ENCODE data around the gene MAGI2. TPM values are rescaled to one million over a fixed set of nuclear protein-coding genes. Genes with fewer than 3 reads are reported as not detected.

Gene MAGI2
- polyA plus RNA-seq, 4 donors = 8.3 to 40.6 (median 33.9) TPM

DNA sequence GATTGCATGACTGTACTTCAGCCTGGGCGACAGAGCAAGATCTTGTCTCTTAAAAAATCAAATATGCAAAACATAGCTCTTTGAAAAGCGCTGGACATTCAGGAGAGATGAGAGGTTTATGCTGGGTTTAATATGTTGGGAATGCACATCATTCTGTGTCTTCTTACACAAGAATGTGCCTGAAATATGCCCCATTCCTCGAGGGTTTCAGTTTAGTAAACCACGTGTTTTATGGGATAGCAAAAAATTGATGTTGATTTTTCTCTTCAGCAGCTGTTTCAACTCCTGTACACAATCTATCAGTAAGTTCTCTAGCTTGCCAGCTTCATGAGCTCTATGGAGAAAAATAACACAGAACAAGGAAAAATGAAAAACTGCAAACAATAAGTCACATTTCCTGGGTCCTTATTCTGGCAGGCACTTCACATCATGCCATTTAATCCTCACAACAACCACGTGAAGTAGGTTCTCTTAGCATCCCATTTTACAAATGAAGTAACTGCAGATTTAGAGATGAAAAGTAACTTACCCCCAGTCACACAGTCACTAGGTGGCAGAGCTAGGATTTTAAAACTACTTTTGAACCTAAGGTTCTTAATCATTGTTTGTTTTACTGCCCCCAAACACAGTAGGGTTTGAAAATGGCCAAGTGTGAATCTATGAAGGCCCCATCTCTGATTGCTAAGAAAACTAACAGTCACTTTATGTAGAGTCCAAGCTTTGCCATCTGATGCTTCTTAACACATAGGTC is 1231.3 kb downstream of the MAGI2 start:
- no peak for DNase-seq (ENCODE audit: low read depth in 4 of 4, low spot score in 3 of 4)

DNA sequence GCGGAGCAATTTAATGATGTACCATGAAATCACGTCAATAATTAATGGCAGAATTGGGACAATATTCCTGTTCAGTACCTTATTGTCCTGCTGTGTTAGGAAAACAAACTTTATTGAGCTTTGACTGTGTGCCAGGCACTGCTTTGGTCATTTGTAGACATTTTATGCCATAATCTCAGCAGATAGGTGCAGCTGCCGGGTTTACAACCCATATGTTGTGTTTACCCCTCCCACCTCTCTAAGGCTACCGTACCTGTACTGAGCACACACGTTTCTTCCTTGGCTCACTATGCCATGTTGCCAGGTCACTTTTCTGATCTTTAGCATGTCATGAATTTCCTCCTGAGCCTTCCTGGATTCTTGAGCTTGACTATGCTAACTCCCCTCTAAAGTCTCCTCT is 1232.7 kb downstream of the MAGI2 start:
- DNase-seq (ENCODE audit: low read depth in 4 of 4, low spot score in 3 of 4) = no peak

DNA sequence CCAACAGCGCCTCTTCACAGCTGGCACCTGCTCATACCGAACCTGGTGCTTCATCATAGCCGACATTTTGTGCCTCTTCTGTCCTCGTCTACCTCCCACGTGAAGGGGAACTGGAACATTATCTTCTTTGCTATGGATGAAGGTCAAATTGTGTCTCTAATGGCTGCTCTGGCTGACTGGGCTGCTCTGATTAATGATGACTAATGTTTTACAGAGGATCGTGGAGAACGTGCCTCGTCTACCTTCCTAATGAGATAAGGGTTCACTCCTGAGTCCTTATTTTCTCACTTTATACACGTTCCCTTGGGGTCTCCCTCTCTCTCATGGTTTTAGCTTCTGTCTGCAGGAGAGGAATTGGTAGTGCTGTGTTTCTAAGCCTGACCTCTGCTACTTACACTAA is 1234.6 kb downstream of the MAGI2 start:
- no peak for DNase-seq (ENCODE audit: low read depth in 4 of 4, low spot score in 3 of 4)

DNA sequence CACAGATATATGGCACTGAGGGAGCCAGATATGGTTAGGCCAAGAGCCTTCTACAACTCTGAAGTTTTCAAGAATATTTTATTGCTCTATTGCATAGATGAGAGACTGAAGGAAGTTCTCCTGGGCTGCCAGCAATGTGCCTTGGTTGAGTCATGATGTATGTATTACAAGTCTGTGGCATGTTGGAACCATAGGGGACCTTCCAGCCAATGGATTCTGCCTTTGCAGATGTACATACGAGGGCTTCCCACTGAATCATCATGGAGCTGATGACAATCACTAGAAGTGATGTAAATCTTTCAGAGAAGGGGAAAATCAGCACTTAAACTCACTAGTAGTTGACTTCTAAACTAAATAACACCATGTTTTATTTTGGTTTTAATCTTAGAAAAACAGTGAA is 1235.4 kb downstream of the MAGI2 start:
- no peak for DNase-seq (ENCODE audit: low read depth in 4 of 4, low spot score in 3 of 4)

DNA sequence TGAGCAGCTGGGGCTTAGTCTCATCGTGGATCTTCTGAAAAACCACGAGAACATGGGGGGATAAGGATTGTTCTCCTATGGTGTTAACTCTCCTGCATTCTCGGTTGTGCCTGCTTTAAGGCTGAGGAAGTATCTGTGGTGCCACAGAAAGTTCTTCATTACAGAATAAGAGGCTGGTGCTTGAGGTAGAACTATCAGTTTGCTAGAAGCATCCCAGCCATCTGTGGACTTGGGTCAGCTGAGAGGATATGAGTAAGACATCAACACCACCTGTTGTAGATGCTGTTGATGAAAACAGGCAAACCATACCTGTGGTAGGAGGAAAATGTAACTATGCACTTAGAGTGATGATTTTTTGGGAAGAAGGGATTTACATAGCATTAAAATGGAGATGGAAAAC is 1238.3 kb downstream of the MAGI2 start:
- DNase-seq (ENCODE audit: low read depth in 4 of 4, low spot score in 3 of 4) = no peak

DNA sequence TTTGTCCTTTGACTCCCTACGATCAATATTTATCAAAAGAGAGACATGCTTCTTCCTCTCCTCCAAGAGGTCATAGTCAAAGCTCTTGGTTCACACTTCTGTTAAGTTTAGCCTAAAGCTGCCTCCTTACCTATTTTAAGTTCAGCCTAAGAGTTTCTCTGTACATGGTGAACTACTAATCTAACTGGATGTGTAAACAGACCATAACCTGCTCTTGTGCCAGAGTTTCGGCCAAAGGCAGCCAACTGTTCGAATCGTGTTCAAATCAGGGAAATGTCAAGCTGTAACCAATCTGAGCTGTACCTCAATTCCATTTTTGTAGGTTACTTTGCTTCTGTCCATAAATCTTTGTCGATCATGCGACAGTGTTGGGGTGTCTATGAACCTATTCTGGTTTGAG is 1240.1 kb downstream of the MAGI2 start:
- DNase-seq (ENCODE audit: low read depth in 4 of 4, low spot score in 3 of 4) = no peak

DNA sequence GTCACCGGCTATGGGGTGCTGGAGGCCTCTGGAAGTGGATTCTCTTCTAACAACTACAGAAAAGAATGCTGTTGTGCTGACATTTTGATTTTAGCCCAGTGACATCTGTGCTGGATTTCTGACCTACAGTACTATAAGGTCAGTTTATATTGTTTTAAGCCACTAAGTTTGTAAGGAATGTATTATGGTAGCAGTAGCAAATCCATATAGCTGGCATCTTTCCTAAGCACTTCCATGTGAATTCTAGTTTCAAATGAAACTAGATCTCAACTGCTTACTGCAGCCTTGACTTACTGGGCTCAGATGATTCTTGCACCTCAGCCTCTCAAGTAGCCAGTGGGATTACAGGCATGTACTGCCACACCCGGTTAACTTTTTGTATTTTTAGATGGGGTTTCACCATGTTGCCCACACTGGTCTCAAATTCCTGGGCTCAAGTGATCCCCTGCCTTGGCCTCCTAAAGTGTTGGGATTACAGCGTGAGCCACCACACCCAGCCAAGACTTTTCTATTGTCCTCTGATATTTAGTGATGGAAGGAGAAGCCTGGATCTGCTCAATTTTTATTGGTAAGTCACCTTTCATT is 1240.9 kb downstream of the MAGI2 start:
- DNase-seq (ENCODE audit: low read depth in 4 of 4, low spot score in 3 of 4) = no peak

DNA sequence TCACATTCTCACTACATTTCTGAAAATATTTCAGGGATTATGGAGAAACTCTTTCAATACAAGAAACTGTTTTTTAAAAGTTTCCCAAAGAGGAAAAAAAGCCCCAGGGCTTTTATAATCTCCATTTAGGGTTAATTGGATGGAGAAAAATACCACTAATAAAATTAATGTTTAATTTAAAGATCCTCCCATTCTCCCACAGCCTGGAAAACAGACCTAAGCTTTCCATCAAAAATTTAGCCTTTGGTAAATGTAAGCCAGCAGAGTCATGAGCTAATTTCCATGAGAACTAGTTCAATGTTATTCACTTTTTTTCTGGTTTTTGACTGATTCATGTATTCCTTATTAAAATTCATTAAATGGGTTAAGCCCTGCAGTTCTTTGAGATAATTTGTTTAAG is 1246.2 kb downstream of the MAGI2 start:
- DNase-seq (ENCODE audit: low read depth in 4 of 4, low spot score in 3 of 4) = no peak

DNA sequence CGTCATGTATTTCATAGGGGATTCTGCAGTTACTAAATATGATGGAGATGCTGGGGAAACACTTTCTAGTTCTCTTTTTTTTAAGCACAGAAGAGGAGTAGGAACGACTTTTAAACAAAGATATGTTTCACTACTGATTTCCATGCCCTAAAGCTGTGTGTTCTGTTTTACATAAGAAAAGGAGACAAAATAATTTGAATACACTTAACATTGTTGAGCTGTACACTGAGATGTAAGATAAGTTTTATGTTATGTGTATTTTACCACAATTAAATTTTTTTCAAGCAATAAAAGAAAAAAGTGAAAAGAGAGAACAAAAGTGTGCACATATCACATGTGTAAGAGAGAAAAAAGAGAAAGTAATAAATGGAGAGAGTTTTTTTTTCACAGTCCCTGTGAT is 1246.7 kb downstream of the MAGI2 start:
- no peak for DNase-seq (ENCODE audit: low read depth in 4 of 4, low spot score in 3 of 4)

DNA sequence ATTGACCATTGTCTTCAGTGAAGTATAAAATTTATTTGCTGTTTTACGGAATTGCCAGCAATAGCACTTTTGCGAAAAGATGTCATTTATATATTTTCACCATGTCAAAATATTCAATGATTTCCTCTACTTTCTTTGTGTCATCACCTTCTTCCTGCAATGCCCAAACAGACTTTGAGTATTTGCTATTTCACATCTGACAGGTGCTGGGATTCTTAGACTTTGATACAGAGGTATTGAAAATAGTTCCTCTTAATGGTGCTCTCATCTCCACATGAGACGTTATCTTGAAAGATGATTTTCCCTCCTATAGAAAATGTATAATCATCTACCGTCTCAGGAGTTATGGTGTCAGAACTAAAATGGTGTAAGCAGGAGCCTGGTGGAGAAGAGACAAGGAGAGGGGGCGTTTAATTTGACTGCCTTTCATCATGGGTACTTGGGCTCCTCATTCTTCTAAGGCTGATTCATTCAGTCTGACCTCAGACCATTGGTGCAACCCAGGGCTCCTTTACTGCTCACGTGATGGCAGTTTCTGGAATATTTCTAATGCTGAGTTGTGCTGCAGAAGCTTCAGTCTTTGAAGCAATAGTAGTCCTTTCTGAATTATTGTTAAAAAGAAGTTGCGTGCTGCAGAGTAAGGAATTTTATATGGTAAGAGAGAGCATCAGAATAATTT is 1250.3 kb downstream of the MAGI2 start:
- DNase-seq (ENCODE audit: low read depth in 4 of 4, low spot score in 3 of 4) = no peak

DNA sequence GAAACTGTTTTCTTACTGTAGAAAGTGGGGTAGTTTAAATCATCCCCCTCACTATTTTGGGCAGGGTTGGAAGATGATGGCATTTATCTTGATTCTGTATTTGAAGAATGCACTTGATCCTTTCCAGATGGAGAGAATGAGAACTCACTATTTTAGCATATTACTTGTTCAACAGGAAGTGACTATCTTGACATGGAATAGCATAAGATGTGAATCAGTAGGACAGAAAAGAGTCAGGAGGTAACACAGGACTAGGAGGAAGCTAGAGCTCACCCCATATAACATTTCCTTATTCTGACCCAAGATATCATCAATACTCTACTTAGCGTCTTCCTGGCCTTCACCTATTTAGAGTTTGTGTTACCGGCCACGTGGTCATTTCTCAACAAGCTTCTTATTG is 1254.7 kb downstream of the MAGI2 start:
- no peak for DNase-seq (ENCODE audit: low read depth in 4 of 4, low spot score in 3 of 4)

DNA sequence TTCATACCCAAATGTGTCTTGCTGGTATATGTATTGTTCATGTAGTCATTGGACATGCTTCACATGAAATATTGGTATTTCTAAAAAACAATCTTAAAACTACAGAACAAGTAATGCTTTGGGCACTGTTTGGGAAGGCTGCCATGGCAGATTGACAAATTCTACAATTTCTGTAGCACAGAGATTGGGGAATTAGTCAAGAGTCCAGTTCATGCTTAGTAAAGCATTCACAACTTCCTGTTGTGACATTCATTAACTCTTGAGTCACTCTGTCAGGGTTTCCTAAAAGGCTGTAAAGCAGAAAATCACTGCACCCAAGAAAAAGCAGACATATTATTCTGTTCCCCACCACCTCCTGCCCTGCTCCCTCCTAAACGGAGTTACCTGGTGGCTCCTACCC is 1256.0 kb downstream of the MAGI2 start:
- no peak for DNase-seq (ENCODE audit: low read depth in 4 of 4, low spot score in 3 of 4)

DNA sequence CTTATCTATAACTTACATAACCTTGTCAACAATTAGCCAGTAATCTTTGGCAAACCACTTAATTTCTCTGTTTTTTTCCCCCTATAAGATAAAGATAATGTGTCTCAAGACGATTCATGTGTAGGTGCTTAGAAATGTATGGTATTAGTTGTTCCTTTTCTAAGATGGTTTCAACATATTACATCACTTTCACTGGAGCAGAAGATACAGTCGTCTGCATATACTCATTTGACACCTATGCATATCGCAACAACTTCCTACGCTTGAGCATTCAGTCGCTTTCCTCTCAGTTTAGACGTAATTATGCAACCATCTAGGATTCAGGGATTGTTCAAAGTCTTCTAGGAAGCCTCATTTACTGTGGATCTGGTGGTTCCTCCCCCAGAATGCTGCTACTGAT is 1258.2 kb downstream of the MAGI2 start:
- DNase-seq (ENCODE audit: low read depth in 4 of 4, low spot score in 3 of 4) = no peak

DNA sequence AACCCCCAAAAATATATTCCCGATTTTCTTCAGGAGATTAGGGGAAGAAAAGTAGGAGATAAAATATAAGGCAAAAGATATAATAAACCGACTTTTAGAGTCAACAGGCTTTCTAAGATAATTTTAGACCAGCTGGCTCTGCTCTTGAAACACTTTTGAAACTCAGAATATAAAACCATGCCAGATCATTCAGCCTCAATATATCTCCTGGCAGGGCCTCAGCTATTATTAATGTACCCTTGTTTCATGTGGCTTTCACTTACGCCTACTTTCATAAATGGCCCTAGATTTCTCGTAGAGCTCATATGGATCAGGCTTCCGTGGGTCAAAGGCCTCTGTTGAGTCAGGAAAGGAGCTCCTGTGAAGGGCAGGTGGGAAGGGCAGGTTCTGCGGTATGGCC is 1258.9 kb downstream of the MAGI2 start:
- DNase-seq (ENCODE audit: low read depth in 4 of 4, low spot score in 3 of 4) = no peak

DNA sequence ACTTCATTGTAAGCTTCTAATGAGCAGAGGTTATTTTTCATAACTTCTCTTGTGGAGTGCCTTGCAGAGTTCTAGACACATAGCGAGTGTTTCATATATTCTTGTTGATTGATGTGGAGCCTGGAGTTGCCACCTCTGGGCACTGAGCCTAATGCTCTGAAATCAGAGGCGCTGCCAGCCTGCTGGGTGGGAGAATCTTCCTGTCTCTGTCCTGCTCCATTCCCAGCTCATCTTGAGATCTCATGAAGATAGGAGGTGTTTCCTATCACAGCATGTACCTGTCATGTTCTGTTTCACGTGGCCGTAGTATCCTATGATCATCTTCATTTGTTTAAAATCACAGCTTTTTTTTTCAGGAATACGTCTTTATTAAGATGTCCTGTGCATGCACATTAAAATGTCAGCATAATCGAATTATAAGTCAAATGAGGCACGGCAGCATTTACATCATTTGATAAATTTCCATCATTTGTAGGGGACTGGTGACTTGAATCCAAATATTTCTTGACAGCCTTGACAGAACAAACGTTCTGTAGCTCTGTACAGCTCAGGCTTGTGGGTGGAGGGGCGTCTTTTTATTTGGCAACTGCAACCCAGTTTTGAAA is 1261.9 kb downstream of the MAGI2 start:
- DNase-seq (ENCODE audit: low read depth in 4 of 4, low spot score in 3 of 4) = no peak

DNA sequence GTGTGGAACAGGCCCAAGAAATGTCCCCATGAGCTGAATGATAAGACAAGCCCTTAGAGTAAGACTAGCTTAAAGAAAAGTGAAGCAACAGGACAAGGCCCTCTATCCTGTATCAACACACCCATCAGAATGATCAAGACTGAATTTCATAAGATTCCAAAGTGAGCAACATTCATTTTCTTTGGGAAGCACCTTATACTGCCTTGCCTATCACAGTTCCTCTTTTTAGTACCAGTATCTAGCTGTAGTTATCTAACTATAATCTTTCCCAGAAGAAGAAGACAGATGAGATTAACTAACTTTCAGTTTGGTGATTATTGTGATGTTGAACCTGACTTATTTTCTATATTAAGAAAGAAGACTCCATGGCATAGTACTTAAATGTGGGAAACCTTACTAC is 1263.7 kb downstream of the MAGI2 start:
- DNase-seq (ENCODE audit: low read depth in 4 of 4, low spot score in 3 of 4) = no peak

DNA sequence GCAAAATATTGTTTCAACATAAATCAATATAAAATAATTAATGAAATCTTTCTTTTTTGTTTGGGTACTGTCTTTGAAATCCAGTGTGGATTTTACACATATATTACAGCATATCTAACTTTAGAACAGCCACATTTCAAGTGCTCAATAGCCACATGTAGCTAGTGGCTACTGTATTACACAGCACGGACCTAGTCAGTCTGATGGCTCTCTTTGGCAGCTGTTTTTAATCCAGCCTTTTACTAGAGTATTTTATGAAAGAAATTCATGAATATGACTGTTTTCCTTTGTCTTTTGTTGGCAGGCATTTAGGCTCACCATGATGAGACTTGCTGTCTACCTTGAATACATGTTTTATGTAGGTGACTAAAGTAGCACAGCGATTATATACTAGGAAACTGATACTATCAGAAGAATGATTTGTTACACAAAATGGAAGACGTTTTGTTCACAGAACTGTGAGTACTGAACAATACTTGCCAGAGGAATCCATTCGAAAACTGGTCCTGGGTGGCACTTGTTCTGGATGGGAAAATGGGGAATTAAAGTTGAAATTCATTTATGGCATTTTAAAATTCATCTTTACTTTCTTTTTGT is 1268.2 kb downstream of the MAGI2 start:
- no peak for DNase-seq (ENCODE audit: low read depth in 4 of 4, low spot score in 3 of 4)

DNA sequence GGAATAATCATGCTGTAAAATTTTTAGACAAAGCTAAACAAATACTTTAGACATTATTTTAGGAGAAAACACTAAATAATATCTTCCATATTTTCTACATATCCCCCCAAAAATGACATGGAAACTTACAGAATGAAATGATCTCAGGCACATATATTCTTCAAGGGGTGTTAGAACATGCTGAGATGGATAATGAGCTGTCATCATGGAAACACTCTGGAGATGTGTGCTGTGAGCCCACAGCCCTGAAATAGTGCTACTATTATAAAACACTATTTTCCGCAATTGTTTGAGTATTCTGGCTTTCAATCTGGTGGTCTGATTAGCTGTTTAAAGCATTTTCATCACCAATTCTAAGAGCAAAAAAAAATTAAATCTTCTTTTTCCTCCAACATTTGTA is 1269.2 kb downstream of the MAGI2 start:
- DNase-seq (ENCODE audit: low read depth in 4 of 4, low spot score in 3 of 4) = no peak

DNA sequence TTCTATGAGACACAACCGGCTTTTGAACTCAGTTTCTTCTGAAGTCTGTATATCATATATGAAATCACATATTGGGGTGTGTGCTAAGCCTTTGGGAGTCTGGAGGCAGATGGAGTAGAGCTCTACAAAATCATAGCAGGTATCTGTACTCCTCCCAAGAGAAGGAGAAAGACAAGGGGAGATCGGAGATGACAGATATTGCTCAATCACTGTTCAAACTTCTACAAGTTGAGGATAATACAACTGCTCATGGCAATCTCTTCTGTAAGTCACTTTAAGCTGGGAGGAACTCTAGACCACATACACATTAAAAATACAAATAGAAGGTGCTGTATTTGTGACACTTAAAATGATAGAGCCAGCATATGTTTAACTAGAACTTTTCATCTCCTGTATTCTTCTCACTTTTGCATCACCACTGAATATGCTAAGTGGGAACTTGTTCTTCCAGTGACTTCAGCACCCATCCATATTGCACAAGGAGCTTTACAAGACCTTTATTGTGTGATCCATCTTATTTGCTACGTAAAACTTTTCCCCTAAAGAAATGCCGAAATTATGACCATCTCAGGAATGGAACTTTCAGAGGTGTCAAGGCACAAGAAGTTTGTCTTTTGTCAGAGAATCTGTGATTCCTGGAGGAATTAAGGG is 1273.5 kb downstream of the MAGI2 start:
- DNase-seq (ENCODE audit: low read depth in 4 of 4, low spot score in 3 of 4) = no peak

DNA sequence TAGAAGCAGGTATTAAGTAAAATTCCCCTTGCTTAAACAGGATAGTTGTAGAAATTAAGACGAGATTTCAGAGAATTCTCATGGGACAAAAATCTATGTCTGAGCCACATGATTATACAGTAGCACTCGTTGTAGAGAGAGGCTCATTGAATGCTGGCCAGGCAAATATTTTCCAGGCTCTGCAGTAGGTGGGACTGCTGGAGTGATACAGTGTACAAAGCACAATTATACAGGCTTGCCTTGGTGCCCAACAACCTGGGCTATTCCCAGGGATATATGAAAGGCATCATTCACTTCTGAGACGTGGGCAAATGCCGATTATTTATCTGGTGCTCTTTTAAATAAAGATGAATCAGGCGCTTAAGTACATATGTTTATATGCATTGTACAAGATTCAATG is 1274.3 kb downstream of the MAGI2 start:
- DNase-seq (ENCODE audit: low read depth in 4 of 4, low spot score in 3 of 4) = no peak

DNA sequence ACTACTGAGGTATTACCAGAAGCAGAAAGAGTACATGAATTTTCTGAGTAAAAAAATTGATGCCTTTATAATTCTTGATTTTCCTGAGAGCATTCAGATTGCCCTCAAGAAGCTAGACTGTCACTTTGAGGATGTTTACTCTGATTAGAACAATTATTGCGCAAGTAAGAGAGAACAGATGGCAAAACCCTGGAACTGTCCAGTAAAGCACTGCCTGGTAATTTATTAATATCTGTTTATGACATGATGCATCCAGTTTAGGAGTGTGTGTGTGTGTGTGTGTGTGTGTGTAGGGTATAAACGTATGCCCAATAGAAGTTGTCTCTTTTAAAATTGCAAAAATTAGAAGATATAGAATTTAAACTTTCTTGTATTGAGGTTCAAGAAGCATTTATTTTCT is 1275.1 kb downstream of the MAGI2 start:
- no peak for DNase-seq (ENCODE audit: low read depth in 4 of 4, low spot score in 3 of 4)
